Left ventricle myocardium inferior (tissue), 1 donor: ENCODE measurements around the gene SPON1. TPM values are rescaled to one million over a fixed set of nuclear protein-coding genes. Genes with fewer than 3 reads are reported as not detected.
"Not testable (repeated sequence)": the region's sequence is repeated elsewhere in the genome, so short reads cannot be mapped to it uniquely, and the experiment has no call there.

Experiments
- DNase-seq: peaks from one replicate; pipeline ENCODE4 v3.0.0-alpha.2; 2020
- H3K27ac ChIP-seq: fragments of 200-600 bp; replicated peaks from 2 replicates; pipeline ENCODE4 v1.8.0; 2021
- H3K27me3 ChIP-seq: fragments of 200-600 bp; 2 replicates; pipeline ENCODE4 v1.8.0; 2021; ENCODE audit warnings: low read depth
- H3K36me3 ChIP-seq: fragments of 200-600 bp; 2 replicates; pipeline ENCODE4 v1.8.0; 2021
- H3K4me1 ChIP-seq: fragments of 200-600 bp; 2 replicates; pipeline ENCODE4 v1.8.0; 2021
- H3K4me3 ChIP-seq: fragments of 200-600 bp; 2 replicates; pipeline ENCODE4 v1.8.0; 2021; ENCODE audit warnings: mild to moderate bottlenecking, moderate library complexity
- H3K9me3 ChIP-seq: fragments of 200-600 bp; replicated peaks from 2 replicates; pipeline ENCODE4 v1.8.0; 2021
- CTCF ChIP-seq: fragments of 200-600 bp; IDR thresholded peaks from 2 replicates; pipeline ENCODE4 v1.8.0; 2021; ENCODE audit warnings: antibody characterized with exemption, mild to moderate bottlenecking, borderline replicate concordance
- intact Hi-C: fragments of 100-400 bp; cut with micrococcal nuclease; formaldehyde crosslinking; loops from one replicate; pipeline ENCODE4 v1.11.0; 2022
- total RNA-seq: library from RNA; stranded (reverse); fragmentation: NEBNext Ultra II Directional; extraction: Animal tissue kit (Norgen Biotek cat#: 25700); gene quantifications from one replicate; pipeline ENCODE4 v1.2.1, GENCODE V29; 2021
- donor health status: DM: no; HTN: yes; CAD: no; lungs with severe emphysema.

SPON1 gene
- total RNA-seq, 1 donor from 2014 or later: 9.4 TPM

- Histone ChIP-seq H3K36me3 (no peaks in the 10 kb centered on the region), H3K27ac (no peak overlapping the region), H3K4me1 (peaks cover 10% of the 10 kb centered on the region), H3K4me3 (no peak overlapping the region), H3K9me3 (no peaks in the 10 kb centered on the region), H3K27me3 (peaks cover 93% of the 10 kb centered on the region)
- no peak for DNase-seq
- no peak for TF ChIP-seq CTCF
- intact Hi-C loops: loop anchor here (2.0 to 5.0 kb wide), 2 partner anchors 291 to 472 kb away; no protein-coding TSS in a partner anchor
These were observed 286.1 kb downstream of the SPON1 start for GRCh38 chr11:14248580-14248981.

GRCh38 chr11:14249121-14249963 is 286.8 kb downstream of the SPON1 start:
- H3K27ac ChIP-seq: no peak overlapping the region
- H3K9me3 ChIP-seq: no peaks in the 10 kb centered on the region
- H3K4me3 ChIP-seq: no peak overlapping the region
- H3K27me3 ChIP-seq: peaks cover 95% of the 10 kb centered on the region
- TF ChIP-seq CTCF: peak; percentile 92
- H3K36me3 ChIP-seq: no peaks in the 10 kb centered on the region
- intact Hi-C loops: loop anchor here (2.0 to 5.0 kb wide), 2 partner anchors 292 to 473 kb away; no protein-coding TSS in a partner anchor
- peak; percentile 37 for DNase-seq
- H3K4me1 ChIP-seq: peaks cover 11% of the 10 kb centered on the region

GRCh38 chr11:14251754-14252153 is 289.2 kb downstream of the SPON1 start:
- Histone ChIP-seq H3K4me3 (no peak overlapping the region), H3K9me3 (no peaks in the 10 kb centered on the region), H3K27me3 (peaks cover 92% of the 10 kb centered on the region), H3K27ac (no peak overlapping the region), H3K4me1 (peaks cover 11% of the 10 kb centered on the region), H3K36me3 (no peaks in the 10 kb centered on the region)
- DNase-seq: no peak
- no peak for TF ChIP-seq CTCF
- intact Hi-C loops: no loop called here

GRCh38 chr11:14252501-14252900 is 290.0 kb downstream of the SPON1 start:
- intact Hi-C loops, H3K4me3 ChIP-seq, H3K36me3 ChIP-seq, DNase-seq, H3K27ac ChIP-seq, H3K9me3 ChIP-seq: not testable (repeated sequence)
- peaks cover 11% of the 10 kb centered on the region for H3K4me1 ChIP-seq
- peaks cover 91% of the 10 kb centered on the region for H3K27me3 ChIP-seq

- intact Hi-C loops: no loop called here
These were observed 290.9 kb downstream of the SPON1 start for GRCh38 chr11:14253421-14253820.

More at GRCh38 chr11:14253421-14253820, 290.9 kb downstream of the SPON1 start:
- no peak for DNase-seq
- Histone ChIP-seq H3K27ac (no peak overlapping the region), H3K27me3 (peaks cover 87% of the 10 kb centered on the region), H3K36me3 (no peaks in the 10 kb centered on the region), H3K9me3 (no peaks in the 10 kb centered on the region), H3K4me1 (peaks cover 11% of the 10 kb centered on the region), H3K4me3 (no peak overlapping the region)
- no peak for TF ChIP-seq CTCF
